GM18858 (cell line): ENCODE results near the gene DNASE1L3.
A peak's percentile ranks its signal among the peaks of the same experiment; 100 is the strongest.

ENCODE experiments used
- ATAC-seq: cut with Tn5 transposase; IDR thresholded peaks from one replicate; pipeline ENCODE4 v1.9.1; 2021; ENCODE audit not compliant: unreplicated experiment

DNASE1L3 gene

GRCh38 chr3:58180099-58180880 lies 30.5 kb downstream of the DNASE1L3 start:
- ATAC-seq = no peak

- ATAC-seq = no peak
Observed at GRCh38 chr3:58179235-58180098, 31.3 kb downstream of the DNASE1L3 start.

- ATAC-seq = no peak
Observed at GRCh38 chr3:58178528-58179234, 32.1 kb downstream of the DNASE1L3 start.

GRCh38 chr3:58177747-58178527 lies 32.8 kb downstream of the DNASE1L3 start:
- ATAC-seq = peak; percentile 55

GRCh38 chr3:58176827-58177489 lies 33.8 kb downstream of the DNASE1L3 start:
- no peak for ATAC-seq

GRCh38 chr3:58176185-58176530 lies 34.6 kb downstream of the DNASE1L3 start:
- ATAC-seq = no peak

- ATAC-seq = no peak
Observed at GRCh38 chr3:58175437-58176184, 35.2 kb downstream of the DNASE1L3 start.

- ATAC-seq = no peak
Observed at GRCh38 chr3:58175187-58175436, 35.7 kb downstream of the DNASE1L3 start.

- ATAC-seq = no peak
Observed at GRCh38 chr3:58173669-58174398, 36.9 kb downstream of the DNASE1L3 start.

GRCh38 chr3:58173029-58173668 lies 37.6 kb downstream of the DNASE1L3 start:
- ATAC-seq = no peak

- no peak for ATAC-seq
Observed at GRCh38 chr3:58171126-58171525, 39.6 kb downstream of the DNASE1L3 start.

- no peak for ATAC-seq
Observed at GRCh38 chr3:58170376-58170775, 40.4 kb downstream of the DNASE1L3 start.

GRCh38 chr3:58169371-58169770 lies 41.4 kb downstream of the DNASE1L3 start:
- ATAC-seq = no peak

- no peak for ATAC-seq
Observed at GRCh38 chr3:58168498-58168897, 42.3 kb downstream of the DNASE1L3 start.

GRCh38 chr3:58167431-58168351 lies 43.1 kb downstream of the DNASE1L3 start:
- no peak for ATAC-seq

GRCh38 chr3:58164906-58165821 lies 45.6 kb downstream of the DNASE1L3 start:
- no peak for ATAC-seq
